Activated T-cell treated with anti-CD3 and anti-CD28 coated beads, Interleukin-2, amount 50 U/mL, for 72 hours (primary cell): ENCODE measurements around the gene FGF16. TPM values are rescaled to one million over a fixed set of nuclear protein-coding genes. Genes with fewer than 3 reads are reported as not detected.

Experiments
- ATAC-seq, 2 donors: fragments of 150-1000 bp; cut with Tn5 transposase; replicated peaks in 1 of 2; 2 replicates each; pipeline ENCODE4 v1.10.0; 2021; ENCODE audit warnings: moderate library complexity in 2 of 2, mild to moderate bottlenecking in 1 of 2
- DNase-seq, 2 donors: peaks; one replicate each; pipeline ENCODE4 v3.0.0; 2021 to 2022; ENCODE audit warnings: mixed read lengths in 1 of 2
- H3K27ac Mint-ChIP-seq: one replicate; pipeline ENCODE4 v1.8.0; 2022; ENCODE audit warnings: mild to moderate bottlenecking, moderate library complexity, mixed read lengths
- H3K27me3 Mint-ChIP-seq: one replicate; pipeline ENCODE4 v1.8.0; 2022; ENCODE audit warnings: low read depth, mixed read lengths
- H3K36me3 Mint-ChIP-seq, 2 donors: one replicate each; pipeline ENCODE4 v1.8.0; 2022; ENCODE audit warnings: mixed read lengths in 2 of 2, mild to moderate bottlenecking in 1 of 2; ENCODE audit not compliant: insufficient read depth in 2 of 2
- H3K4me1 Mint-ChIP-seq: one replicate; pipeline ENCODE4 v1.8.0; 2022; ENCODE audit warnings: low read depth, mixed read lengths
- H3K4me3 Mint-ChIP-seq, 2 donors: one replicate each; pipeline ENCODE4 v1.8.0; 2022; ENCODE audit warnings: mild to moderate bottlenecking in 2 of 2, mixed read lengths in 2 of 2, moderate library complexity in 2 of 2
- H3K9me3 Mint-ChIP-seq, 2 donors: one replicate each; pipeline ENCODE4 v1.8.0; 2022; ENCODE audit warnings: mixed read lengths in 2 of 2
- total RNA-seq, 2 donors: library from RNA; stranded (reverse); gene quantifications; one replicate each; pipeline ENCODE4 v1.2.3, GENCODE V29; 2022

Gene FGF16
- total RNA-seq, 2 donors from 2014 or later, result not detected

- peaks cover 8% of the 10 kb centered on the region for H3K27me3 Mint-ChIP-seq
- H3K27ac Mint-ChIP-seq, result no peak overlapping the region
- no peaks in the 10 kb centered on the region for H3K36me3 Mint-ChIP-seq
- no peak overlapping the region for H3K4me3 Mint-ChIP-seq
- ATAC-seq, result no peak
- H3K9me3 Mint-ChIP-seq, result peaks cover 0 to under 1% of the 10 kb centered on the region in 2 donors
- H3K4me1 Mint-ChIP-seq, result no peaks in the 10 kb centered on the region
- no peak for DNase-seq
Measured at GRCh38 chrX:77434962-77435361, 12.2 kb upstream of the FGF16 start.

GRCh38 chrX:77436271-77436670, 10.9 kb upstream of the FGF16 start:
- Mint-ChIP-seq H3K4me1 (no peaks in the 10 kb centered on the region), H3K4me3 (no peak overlapping the region), H3K27me3 (peaks cover 13% of the 10 kb centered on the region), H3K9me3 (peaks cover 0 to 2% of the 10 kb centered on the region in 2 donors), H3K36me3 (no peaks in the 10 kb centered on the region), H3K27ac (no peak overlapping the region)
- no peak for DNase-seq
- ATAC-seq, result no peak

DNA sequence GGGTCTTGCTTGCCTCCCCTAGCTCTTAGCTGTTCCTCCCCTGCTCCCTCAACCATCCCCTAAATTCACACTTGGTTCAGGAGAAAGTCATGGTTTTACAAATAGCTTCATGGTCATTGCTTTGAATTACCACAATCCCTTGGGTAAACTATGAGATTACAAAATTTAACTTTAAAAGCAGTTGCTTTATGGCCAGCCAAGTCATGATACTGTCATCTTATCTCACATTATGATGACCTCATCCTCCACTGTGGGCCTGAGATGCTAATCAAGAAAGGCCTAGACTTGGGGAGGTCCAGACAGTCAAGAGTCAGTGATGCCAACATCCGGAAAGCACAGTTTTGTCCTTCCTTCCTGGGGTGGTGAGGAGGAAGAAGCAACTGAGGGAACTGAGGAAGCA, 10.5 kb upstream of the FGF16 start:
- no peak overlapping the region for H3K4me3 Mint-ChIP-seq
- no peaks in the 10 kb centered on the region for H3K4me1 Mint-ChIP-seq
- H3K9me3 Mint-ChIP-seq, result peaks cover 0 to 2% of the 10 kb centered on the region in 2 donors
- no peaks in the 10 kb centered on the region for H3K36me3 Mint-ChIP-seq
- DNase-seq (no peak), ATAC-seq (no peak)
- peaks cover 17% of the 10 kb centered on the region for H3K27me3 Mint-ChIP-seq
- H3K27ac Mint-ChIP-seq, result no peak overlapping the region

DNA sequence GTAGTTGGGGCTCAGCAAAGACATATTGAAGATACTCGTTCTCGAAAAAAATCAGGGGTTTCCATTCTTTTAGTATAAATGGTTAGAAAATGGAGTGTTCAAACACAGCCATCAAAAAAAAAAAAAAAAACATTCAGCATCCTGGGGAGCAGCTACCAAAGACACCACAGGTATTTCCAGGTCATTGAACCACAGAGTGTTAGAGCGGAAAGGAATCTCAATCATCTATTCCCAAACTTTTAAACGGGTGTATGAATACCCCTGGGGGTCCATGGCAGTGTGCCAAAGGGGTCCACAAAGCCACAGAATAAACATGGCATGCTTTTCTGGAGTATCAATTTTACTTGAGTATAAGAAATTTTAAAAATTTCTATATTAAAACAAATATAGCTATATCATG, 6.9 kb upstream of the FGF16 start:
- peaks cover 35% of the 10 kb centered on the region for H3K27me3 Mint-ChIP-seq
- no peak overlapping the region for H3K4me3 Mint-ChIP-seq
- no peaks in the 10 kb centered on the region for H3K4me1 Mint-ChIP-seq
- no peak for DNase-seq
- H3K36me3 Mint-ChIP-seq, result no peaks in the 10 kb centered on the region
- no peak overlapping the region for H3K27ac Mint-ChIP-seq
- H3K9me3 Mint-ChIP-seq, result peaks cover 0 to 2% of the 10 kb centered on the region in 2 donors
- no peak for ATAC-seq

GRCh38 chrX:77441033-77441432, 6.2 kb upstream of the FGF16 start:
- Mint-ChIP-seq H3K4me1 (peaks cover 5% of the 10 kb centered on the region), H3K4me3 (no peak overlapping the region), H3K27me3 (peaks cover 42% of the 10 kb centered on the region), H3K36me3 (no peaks in the 10 kb centered on the region), H3K27ac (no peak overlapping the region), H3K9me3 (peaks cover 0 to 2% of the 10 kb centered on the region in 2 donors)
- no peak for ATAC-seq
- DNase-seq, result no peak

DNA sequence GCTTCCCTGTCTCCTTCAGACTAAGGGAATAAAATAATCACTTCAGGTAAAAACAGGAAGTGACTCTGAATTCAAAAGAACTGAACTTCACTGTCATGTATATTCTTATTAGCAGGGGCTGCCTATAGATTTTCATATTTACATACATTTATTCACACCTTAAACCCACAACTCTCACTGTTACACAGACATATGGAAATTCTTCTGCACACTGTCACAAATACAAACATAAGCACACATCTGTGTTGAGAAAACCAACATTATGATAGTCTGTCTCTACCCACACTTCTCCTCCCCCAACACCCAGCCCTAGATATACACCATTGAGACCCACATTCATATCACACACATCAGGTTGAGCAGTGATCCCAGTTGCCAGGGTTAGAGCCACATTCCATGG, 5.7 kb upstream of the FGF16 start:
- H3K4me3 Mint-ChIP-seq, result no peak overlapping the region
- no peak overlapping the region for H3K27ac Mint-ChIP-seq
- H3K27me3 Mint-ChIP-seq, result peaks cover 46% of the 10 kb centered on the region
- DNase-seq, result no peak
- ATAC-seq, result no peak
- peaks cover 9% of the 10 kb centered on the region for H3K4me1 Mint-ChIP-seq
- H3K36me3 Mint-ChIP-seq, result no peaks in the 10 kb centered on the region
- peaks cover 0 to 2% of the 10 kb centered on the region in 2 donors for H3K9me3 Mint-ChIP-seq

DNA sequence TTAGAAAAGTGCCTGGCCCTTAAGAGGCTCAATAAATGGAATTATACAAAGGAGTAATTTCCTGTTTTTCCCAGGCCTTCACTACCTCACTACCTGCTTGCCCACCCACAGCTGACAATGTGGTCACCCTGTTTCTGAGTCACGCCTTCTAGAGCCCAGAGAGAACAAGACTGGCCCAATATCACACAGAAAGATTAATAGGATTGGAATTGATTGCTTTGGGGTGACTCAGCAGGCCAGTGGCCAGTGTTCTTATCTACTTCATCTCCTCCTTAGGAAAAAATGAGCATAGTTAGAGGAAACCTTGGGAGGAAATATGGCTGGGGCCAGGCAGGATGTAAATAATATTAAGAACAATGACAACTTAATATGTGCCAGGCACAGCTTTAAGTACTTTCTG, 4.5 kb upstream of the FGF16 start:
- Mint-ChIP-seq H3K4me1 (peaks cover 14% of the 10 kb centered on the region), H3K9me3 (peaks cover 0 to 2% of the 10 kb centered on the region in 2 donors), H3K27me3 (peaks cover 54% of the 10 kb centered on the region), H3K36me3 (no peaks in the 10 kb centered on the region), H3K27ac (no peak overlapping the region), H3K4me3 (no peak overlapping the region)
- DNase-seq (no peak), ATAC-seq (no peak)

DNA sequence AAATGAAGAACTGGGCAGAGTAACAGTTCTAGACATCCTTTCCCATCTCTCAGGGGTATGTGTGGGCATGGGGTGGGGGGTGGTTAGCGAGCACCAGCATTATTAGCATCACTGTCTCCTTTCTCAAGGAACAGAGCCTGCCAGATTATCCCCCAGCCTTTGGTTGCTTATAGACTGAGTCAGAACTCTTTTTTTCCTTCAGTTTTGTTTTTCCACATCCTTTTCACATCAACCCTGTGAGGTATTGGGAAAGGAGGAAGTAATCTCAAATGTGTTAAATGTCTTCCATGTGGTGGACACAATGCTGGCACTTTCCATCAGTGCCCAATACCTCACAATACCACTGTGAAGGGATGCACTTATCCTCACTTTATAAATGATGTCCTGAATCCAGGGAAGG, 3.1 kb upstream of the FGF16 start:
- DNase-seq, result no peak
- Mint-ChIP-seq H3K9me3 (peaks cover 0 to 2% of the 10 kb centered on the region in 2 donors), H3K27ac (no peak overlapping the region), H3K36me3 (no peaks in the 10 kb centered on the region), H3K4me1 (peaks cover 14% of the 10 kb centered on the region), H3K27me3 (peaks cover 62% of the 10 kb centered on the region), H3K4me3 (no peak overlapping the region)
- no peak for ATAC-seq

- Mint-ChIP-seq H3K4me3 (no peak overlapping the region), H3K36me3 (no peaks in the 10 kb centered on the region), H3K4me1 (peaks cover 14% of the 10 kb centered on the region), H3K27ac (no peak overlapping the region), H3K9me3 (peaks cover 0 to 2% of the 10 kb centered on the region in 2 donors), H3K27me3 (peaks cover 64% of the 10 kb centered on the region)
- DNase-seq (no peak), ATAC-seq (no peak)
Measured at GRCh38 chrX:77444545-77444944, 2.6 kb upstream of the FGF16 start.

DNA sequence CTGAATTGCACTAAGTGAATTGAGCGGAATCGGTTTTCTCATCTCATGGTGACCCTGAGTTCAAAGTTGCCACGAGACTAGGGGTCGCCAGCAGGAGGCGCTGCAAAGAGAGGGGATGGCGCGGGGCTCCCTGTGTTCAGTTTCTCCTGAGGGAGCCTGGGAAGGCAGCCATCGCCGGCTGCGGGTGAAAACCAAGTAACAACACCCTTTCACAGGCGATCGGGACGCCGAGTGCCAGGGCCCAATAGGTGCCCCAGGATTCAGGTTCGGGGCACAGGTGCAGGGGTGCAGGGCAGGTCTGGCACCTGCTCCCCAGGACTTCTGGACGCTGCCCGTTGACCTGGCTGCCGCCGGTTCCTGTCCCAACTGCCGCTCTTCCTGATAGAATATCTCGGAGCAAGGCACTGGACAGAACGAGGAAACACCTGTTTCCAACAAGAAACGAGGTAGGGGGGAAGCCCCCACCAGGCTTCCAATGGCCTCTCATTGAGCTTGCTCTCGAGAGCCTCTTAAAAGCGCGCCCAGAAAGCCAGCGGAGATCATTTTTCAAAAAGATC, 1.1 kb upstream of the FGF16 start:
- H3K4me1 Mint-ChIP-seq, result peaks cover 14% of the 10 kb centered on the region
- H3K9me3 Mint-ChIP-seq, result no peaks in the 10 kb centered on the region
- H3K27ac Mint-ChIP-seq, result peak overlapping the region; percentile 63
- DNase-seq (peak; percentile 6 to 22), ATAC-seq (no peak)
- H3K4me3 Mint-ChIP-seq, result peak overlapping the region; percentile 81 to 87
- peaks cover 61% of the 10 kb centered on the region for H3K27me3 Mint-ChIP-seq
- H3K36me3 Mint-ChIP-seq, result no peaks in the 10 kb centered on the region

GRCh38 chrX:77447653-77448569, 722 bp downstream of the FGF16 start:
- Mint-ChIP-seq H3K36me3 (no peaks in the 10 kb centered on the region), H3K4me3 (peak overlapping the region; percentile 34 to 62), H3K9me3 (no peaks in the 10 kb centered on the region), H3K27ac (no peak overlapping the region), H3K27me3 (peaks cover 55% of the 10 kb centered on the region), H3K4me1 (peaks cover 14% of the 10 kb centered on the region)
- DNase-seq, result peak in 1 of 2 donors; percentile 5
- peak; percentile 35 to 39 for ATAC-seq

DNA sequence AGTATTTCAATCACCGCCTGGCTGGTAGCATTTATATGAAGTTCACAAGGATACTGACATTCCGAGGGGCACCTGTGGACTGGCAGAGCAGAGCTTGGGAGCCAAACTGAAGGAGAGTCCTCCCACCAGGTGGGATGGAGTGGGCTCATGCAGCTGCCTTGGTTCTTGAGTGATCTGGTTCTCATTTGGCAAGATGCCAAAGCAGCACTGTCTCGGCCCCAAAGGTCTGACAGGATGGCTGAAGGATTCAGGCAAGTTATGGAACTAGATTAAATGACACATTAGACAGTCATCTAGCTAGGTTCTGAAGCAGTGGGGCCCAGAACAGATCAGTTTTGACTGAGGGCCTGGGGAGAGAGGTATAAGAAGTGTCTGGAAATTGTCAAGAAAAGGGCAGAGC, 3.2 kb downstream of the FGF16 start:
- Mint-ChIP-seq H3K27me3 (peaks cover 39% of the 10 kb centered on the region), H3K9me3 (no peaks in the 10 kb centered on the region), H3K36me3 (no peaks in the 10 kb centered on the region), H3K4me3 (no peak overlapping the region), H3K4me1 (peaks cover 14% of the 10 kb centered on the region), H3K27ac (no peak overlapping the region)
- DNase-seq, result no peak
- no peak for ATAC-seq

- peaks cover 33% of the 10 kb centered on the region for H3K27me3 Mint-ChIP-seq
- no peaks in the 10 kb centered on the region for H3K36me3 Mint-ChIP-seq
- ATAC-seq (peak; percentile 36 to 47), DNase-seq (no peak)
- H3K4me1 Mint-ChIP-seq, result peaks cover 10% of the 10 kb centered on the region
- H3K9me3 Mint-ChIP-seq, result no peaks in the 10 kb centered on the region
- no peak overlapping the region for H3K4me3 Mint-ChIP-seq
- no peak overlapping the region for H3K27ac Mint-ChIP-seq
Measured at GRCh38 chrX:77450996-77451395, 3.8 kb downstream of the FGF16 start.
